Spinal cord (tissue), 10 donors: ENCODE data around the gene ASPN. TPM values are rescaled to one million over a fixed set of nuclear protein-coding genes. Genes with fewer than 3 reads are reported as not detected.

Source experiments
- DNase-seq, 6 donors: peaks; one replicate each; pipeline versions ENCODE4 v3.0.0 to v3.0.0-alpha.2; 2013 to 2015; ENCODE audit warnings: low spot score in 6 of 6, low read depth in 4 of 6
- H3K27ac ChIP-seq: one replicate; pipeline ENCODE4 v1.5.1; 2013; ENCODE audit warnings: low read depth, low read length, control low read depth
- H3K27me3 ChIP-seq: one replicate; pipeline ENCODE4 v1.6.1; 2013; ENCODE audit warnings: low read length; ENCODE audit not compliant: control insufficient read depth, insufficient read depth
- H3K36me3 ChIP-seq: one replicate; pipeline ENCODE4 v1.6.1; 2013; ENCODE audit warnings: low read length; ENCODE audit not compliant: control insufficient read depth, insufficient read depth
- H3K4me1 ChIP-seq: one replicate; pipeline ENCODE4 v1.6.1; 2013; ENCODE audit warnings: low read length; ENCODE audit not compliant: control insufficient read depth, insufficient read depth
- H3K4me3 ChIP-seq: one replicate; pipeline ENCODE4 v1.5.1; 2013; ENCODE audit warnings: low read depth, low read length, control low read depth
- H3K9me3 ChIP-seq: one replicate; pipeline ENCODE4 v1.6.1; 2013; ENCODE audit warnings: low read length; ENCODE audit not compliant: control insufficient read depth, insufficient read depth
- WGBS: methylation state at CpG from one replicate; pipeline ENCODE4 v1.1.5; 2013; ENCODE audit warnings: missing lambda C conversion rate; ENCODE audit not compliant: insufficient coverage; 5-methylcytosine and 5-hydroxymethylcytosine counted together
- polyA plus RNA-seq, 2 donors: library from polyadenylated mRNA; unstranded; fragments of 120-200 nt; gene quantifications; one replicate each; pipeline ENCODE4 v1.2.1, GENCODE V29; 2013; ENCODE audit not compliant: insufficient read length in 2 of 2
- total RNA-seq, 2 donors: library from RNA; depleted of rRNA in 1 of 2; stranded (reverse); fragments of 120-200 nt in 1 of 2; fragments of >200 nt in 1 of 2; gene quantifications; one replicate each; pipeline versions ENCODE4 v1.2.3 to v1.2.4, GENCODE V29; 2013 to 2014
- donor health status: healthy.

The ASPN gene
- total and polyA plus RNA-seq, 4 donors: 12.5 to 142 (median 79.4) TPM

- Histone ChIP-seq H3K4me3 (no peak overlapping the region), H3K4me1 (no peaks in the 10 kb centered on the region), H3K27ac (no peak overlapping the region), H3K36me3 (no peaks in the 10 kb centered on the region), H3K9me3 (no peaks in the 10 kb centered on the region), H3K27me3 (no peaks in the 10 kb centered on the region)
- WGBS: 100% methylated on average over 1 of the region's 2 CpGs
- DNase-seq: no peak
Observed at GRCh38 chr9:92520837-92521236, 38.5 kb upstream of the ASPN start.

- no peaks in the 10 kb centered on the region for H3K9me3 ChIP-seq
- H3K27ac ChIP-seq: no peak overlapping the region
- no peak overlapping the region for H3K4me3 ChIP-seq
- no peaks in the 10 kb centered on the region for H3K36me3 ChIP-seq
- no CpG with 5 or more reads among the region's 4 CpGs for WGBS
- H3K4me1 ChIP-seq: no peaks in the 10 kb centered on the region
- DNase-seq: no peak
- H3K27me3 ChIP-seq: no peaks in the 10 kb centered on the region
Observed at GRCh38 chr9:92518199-92518598, 35.9 kb upstream of the ASPN start.

DNA sequence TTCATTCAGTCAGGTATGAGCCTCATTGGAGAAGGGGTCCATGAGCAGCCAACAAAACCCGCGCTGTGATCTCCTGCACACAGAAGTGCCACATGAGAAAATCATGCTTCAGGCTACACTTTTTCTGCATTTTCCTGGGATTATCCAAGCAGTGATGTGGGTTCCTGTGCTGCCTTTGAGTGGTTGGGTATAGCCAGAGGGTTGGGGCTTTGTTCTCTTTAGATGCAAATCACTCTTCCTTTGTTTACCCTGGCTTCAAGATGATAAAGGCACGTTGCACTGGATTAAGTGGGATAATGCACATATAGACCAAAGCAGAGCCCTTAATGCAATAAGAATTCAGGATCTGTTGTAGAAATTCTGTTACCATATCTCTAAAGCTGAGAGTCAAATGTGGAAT is 34.7 kb upstream of the ASPN start:
- H3K9me3 ChIP-seq: no peaks in the 10 kb centered on the region
- no peak overlapping the region for H3K4me3 ChIP-seq
- H3K4me1 ChIP-seq: no peaks in the 10 kb centered on the region
- no peaks in the 10 kb centered on the region for H3K27me3 ChIP-seq
- DNase-seq: no peak
- no peaks in the 10 kb centered on the region for H3K36me3 ChIP-seq
- WGBS: 75% methylated on average over 2 of the region's 3 CpGs
- no peak overlapping the region for H3K27ac ChIP-seq

DNA sequence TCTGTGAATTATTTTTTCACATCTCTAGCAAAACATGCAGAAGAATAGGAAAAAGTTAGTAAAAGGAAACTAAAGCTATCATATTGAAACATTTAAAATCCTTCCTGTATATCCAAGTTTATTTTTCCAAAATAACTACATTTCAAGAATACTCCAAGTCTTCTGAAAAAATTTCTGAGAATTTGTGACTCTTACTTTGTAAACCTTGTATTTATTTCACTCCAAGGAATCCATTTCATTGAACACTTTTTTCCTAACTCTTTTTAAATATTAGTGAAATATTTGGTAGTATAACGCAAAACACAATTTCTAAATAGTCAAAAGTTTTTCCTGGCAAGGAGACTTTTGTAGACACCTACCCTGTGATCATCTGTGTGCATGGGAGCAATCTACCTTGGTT is 34.2 kb upstream of the ASPN start:
- Histone ChIP-seq H3K27me3 (no peaks in the 10 kb centered on the region), H3K9me3 (no peaks in the 10 kb centered on the region), H3K36me3 (no peaks in the 10 kb centered on the region), H3K27ac (no peak overlapping the region), H3K4me1 (no peaks in the 10 kb centered on the region), H3K4me3 (no peak overlapping the region)
- DNase-seq: no peak
- no CpG with 5 or more reads among the region's 1 CpG for WGBS

DNA sequence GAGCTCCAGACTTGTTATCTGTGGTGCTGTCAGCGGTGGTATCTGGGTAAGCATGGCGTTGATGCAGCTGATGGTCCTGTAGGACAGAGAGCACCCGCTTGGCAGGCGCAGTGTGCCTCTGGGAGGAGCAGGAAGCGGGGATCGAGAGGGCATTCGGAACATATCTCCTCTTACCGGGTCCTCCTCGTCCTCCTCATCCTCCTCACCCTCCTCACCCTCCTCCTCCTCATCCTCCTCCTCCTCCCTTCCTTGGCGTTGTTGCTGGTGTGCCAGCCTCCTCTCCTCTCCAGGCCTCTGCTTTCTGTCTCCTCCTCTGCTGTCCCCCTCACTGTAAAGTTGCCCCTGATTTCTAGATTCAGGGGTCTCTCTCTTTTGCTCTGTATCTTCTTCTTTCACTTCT is 32.3 kb upstream of the ASPN start:
- Histone ChIP-seq H3K9me3 (no peaks in the 10 kb centered on the region), H3K4me1 (no peaks in the 10 kb centered on the region), H3K4me3 (no peak overlapping the region), H3K27me3 (no peaks in the 10 kb centered on the region), H3K36me3 (no peaks in the 10 kb centered on the region), H3K27ac (no peak overlapping the region)
- no peak for DNase-seq
- 96% methylated on average over 7 of the region's 10 CpGs for WGBS

DNA sequence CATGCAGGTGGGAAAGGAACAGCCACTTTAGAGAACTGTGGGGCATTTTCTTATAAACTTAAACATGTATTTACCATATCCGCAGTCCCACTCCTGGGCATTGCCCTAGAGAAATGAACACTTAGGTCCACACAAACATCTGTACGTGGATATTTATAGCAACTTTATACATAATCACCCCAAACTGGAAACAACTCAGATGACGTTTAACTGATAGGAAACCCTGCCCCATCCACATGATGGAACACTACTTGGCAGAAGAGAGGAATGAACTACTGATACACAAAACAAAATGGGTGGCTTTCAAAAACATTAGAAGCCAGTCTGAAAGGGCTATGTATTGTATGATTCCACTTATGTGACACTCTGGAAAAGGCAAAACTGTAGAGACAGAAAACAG is 31.0 kb upstream of the ASPN start:
- H3K36me3 ChIP-seq: no peaks in the 10 kb centered on the region
- H3K27ac ChIP-seq: no peak overlapping the region
- WGBS: 100% methylated on average over 1 of the region's 3 CpGs
- H3K9me3 ChIP-seq: no peaks in the 10 kb centered on the region
- H3K4me1 ChIP-seq: no peaks in the 10 kb centered on the region
- no peak for DNase-seq
- no peaks in the 10 kb centered on the region for H3K27me3 ChIP-seq
- H3K4me3 ChIP-seq: no peak overlapping the region

- no peaks in the 10 kb centered on the region for H3K9me3 ChIP-seq
- no peak for DNase-seq
- H3K27ac ChIP-seq: no peak overlapping the region
- no peaks in the 10 kb centered on the region for H3K36me3 ChIP-seq
- H3K27me3 ChIP-seq: no peaks in the 10 kb centered on the region
- no peak overlapping the region for H3K4me3 ChIP-seq
- peaks cover 5% of the 10 kb centered on the region for H3K4me1 ChIP-seq
- whole genome bisulfite sequencing: no CpG with 5 or more reads among the region's 3 CpGs
Observed at GRCh38 chr9:92512622-92513021, 30.3 kb upstream of the ASPN start.

GRCh38 chr9:92510747-92511146 is 28.4 kb upstream of the ASPN start:
- H3K27ac ChIP-seq: no peak overlapping the region
- no peak overlapping the region for H3K4me3 ChIP-seq
- no peaks in the 10 kb centered on the region for H3K9me3 ChIP-seq
- no peak for DNase-seq
- H3K4me1 ChIP-seq: peaks cover 5% of the 10 kb centered on the region
- H3K27me3 ChIP-seq: no peaks in the 10 kb centered on the region
- no peaks in the 10 kb centered on the region for H3K36me3 ChIP-seq

GRCh38 chr9:92509050-92509449 is 26.7 kb upstream of the ASPN start:
- no peak overlapping the region for H3K27ac ChIP-seq
- no peaks in the 10 kb centered on the region for H3K27me3 ChIP-seq
- no peaks in the 10 kb centered on the region for H3K9me3 ChIP-seq
- 97% methylated on average over 4 of the region's 5 CpGs for WGBS
- no peak overlapping the region for H3K4me3 ChIP-seq
- DNase-seq: no peak
- no peaks in the 10 kb centered on the region for H3K36me3 ChIP-seq
- H3K4me1 ChIP-seq: peaks cover 5% of the 10 kb centered on the region

- no peaks in the 10 kb centered on the region for H3K36me3 ChIP-seq
- no peaks in the 10 kb centered on the region for H3K9me3 ChIP-seq
- H3K27ac ChIP-seq: peak overlapping the region; percentile 43
- WGBS: 61% methylated on average over 7 of the region's 10 CpGs
- H3K27me3 ChIP-seq: no peaks in the 10 kb centered on the region
- no peak for DNase-seq
- peaks cover 5% of the 10 kb centered on the region for H3K4me1 ChIP-seq
- H3K4me3 ChIP-seq: no peak overlapping the region
Observed at GRCh38 chr9:92508018-92508820, 25.9 kb upstream of the ASPN start.
